OCI-LY7 (cell line): ENCODE measurements around the gene DYNC2H1. TPM values are rescaled to one million over a fixed set of nuclear protein-coding genes. Genes with fewer than 3 reads are reported as not detected.

Experiments
- BruUV-seq: library from RNA; stranded (reverse); fragments of 400-500 nt; replicated peaks from 2 replicates; lab custom pipeline; 2021; lab: Mats Ljungman, UMichigan
- CTCF ChIA-PET: fragments of 300-600 bp; sonication (Branson Sonifier 250); formaldehyde crosslinking; loops from one replicate; lab custom pipeline; 2022; ENCODE audit warnings: antibody characterized with exemption; ENCODE audit not compliant: unreplicated experiment; lab: Charles Lee
- POLR2A ChIA-PET: fragments of 300-600 bp; sonication (Branson Sonifier 250); formaldehyde crosslinking; loops from one replicate; lab custom pipeline; 2022; ENCODE audit warnings: antibody characterized with exemption; lab: Charles Lee
- DNase-seq: peaks from one replicate; pipeline ENCODE4 v3.0.0-alpha.2; 2015; ENCODE audit warnings: low spot score
- H2AFZ ChIP-seq: fragments of 200-600 bp; sonication (generic), shearing (Covaris generic); 2 replicates; pipeline ENCODE4 v1.6.1; 2014; ENCODE audit warnings: mild to moderate bottlenecking, antibody characterized with exemption, low read length, moderate library complexity
- H3K27ac ChIP-seq: fragments of 200-600 bp; sonication (generic); 2 replicates; pipeline ENCODE4 v1.5.1; 2014; ENCODE audit warnings: mixed run types, low read depth, mild to moderate bottlenecking, moderate library complexity, low read length, inconsistent platforms; ENCODE audit not compliant: poor library complexity, severe bottlenecking
- H3K36me3 ChIP-seq: fragments of 200-600 bp; sonication (generic); 2 replicates; pipeline ENCODE4 v1.6.1; 2014; ENCODE audit warnings: mild to moderate bottlenecking, antibody characterized with exemption, low read length, moderate library complexity, mixed read lengths; ENCODE audit not compliant: insufficient read depth
- H3K4me1 ChIP-seq: fragments of 200-600 bp; sonication (generic); 2 replicates; pipeline ENCODE4 v1.5.1; 2014; ENCODE audit warnings: mild to moderate bottlenecking, low read length; ENCODE audit not compliant: insufficient read depth, poor library complexity, severe bottlenecking
- H3K4me2 ChIP-seq: fragments of 200-600 bp; sonication (generic); 2 replicates; pipeline ENCODE4 v1.6.1; 2014; ENCODE audit warnings: mild to moderate bottlenecking, low read length
- H3K4me3 ChIP-seq: fragments of 200-600 bp; sonication (generic); 2 replicates; pipeline ENCODE4 v1.5.1; 2014; ENCODE audit warnings: mild to moderate bottlenecking, low read depth, low read length; ENCODE audit not compliant: poor library complexity, severe bottlenecking
- H3K79me2 ChIP-seq: fragments of 200-600 bp; sonication (generic); 2 replicates; pipeline ENCODE4 v1.6.1; 2016; ENCODE audit warnings: low read depth, mild to moderate bottlenecking, low read length, moderate library complexity, mixed read lengths; ENCODE audit not compliant: insufficient read depth
- H3K9me2 ChIP-seq: fragments of 200-600 bp; sonication (generic); 2 replicates; pipeline ENCODE4 v1.6.1; 2016; ENCODE audit warnings: mild to moderate bottlenecking, low read length, mixed read lengths; ENCODE audit not compliant: insufficient read depth
- H3K9me3 ChIP-seq: fragments of 200-600 bp; sonication (generic); 2 replicates; pipeline ENCODE4 v1.6.1; 2014; ENCODE audit warnings: mild to moderate bottlenecking, mixed run types, low read length, mixed read lengths
- H4K20me1 ChIP-seq: fragments of 200-600 bp; sonication (generic); 2 replicates; pipeline ENCODE4 v1.6.1; 2014; ENCODE audit warnings: mild to moderate bottlenecking, antibody characterized with exemption, low read length, moderate library complexity, mixed read lengths; ENCODE audit not compliant: insufficient read depth
- EZH2phosphoT487 ChIP-seq: fragments of 200-600 bp; sonication (generic); IDR thresholded peaks from 2 replicates; pipeline ENCODE4 v1.6.1; 2018; ENCODE audit warnings: low read depth, borderline replicate concordance, mild to moderate bottlenecking, mixed run types, antibody characterized with exemption, low read length, moderate library complexity, mixed read lengths
- intact Hi-C: fragments of 100-400 bp; cut with micrococcal nuclease; formaldehyde crosslinking; loops from one replicate; pipeline ENCODE4 v1.10.0; 2022; ENCODE audit not compliant: unreplicated experiment
- total RNA-seq, 2 experiments: library from RNA; depleted of rRNA in 1 of 2; stranded (reverse); fragments of >200 nt in 1 of 2; shearing (Covaris generic) in 1 of 2; gene quantifications; 2 replicates each; pipeline ENCODE4 v1.2.3, GENCODE V29; 2014 to 2022
- TF ChIP-seq, protein P1 (sequence below): fragments of 200-600 bp; sonication (generic); conservative IDR thresholded peaks from 2 replicates; pipeline ENCODE4 v1.5.1; 2014; ENCODE audit warnings: mild to moderate bottlenecking, antibody characterized with exemption, low read length, moderate library complexity, mixed read lengths

Gene DYNC2H1
- total RNA-seq, 2 experiments from 2014 or later, result 0.44 to 1.1 TPM

DNA sequence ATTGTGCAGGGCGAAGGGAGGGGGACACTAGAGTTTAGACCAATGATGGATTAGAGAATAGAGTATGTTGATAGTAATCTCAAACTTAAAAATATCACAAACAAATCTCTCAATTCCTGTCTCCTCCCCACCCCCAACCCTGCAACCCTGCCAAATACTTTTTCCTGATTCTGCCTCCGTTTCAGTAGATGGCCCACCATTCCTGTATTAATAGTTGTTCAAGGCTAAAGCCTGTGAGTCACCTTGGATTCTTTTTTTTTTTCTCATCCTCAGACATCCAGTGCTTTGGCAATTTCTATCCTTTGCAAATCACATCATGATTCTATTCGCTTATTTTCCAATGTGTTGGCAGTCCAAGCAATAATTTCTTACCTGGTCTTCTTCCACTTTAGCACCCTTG lies 207.9 kb downstream of the DYNC2H1 start:
- BruUV-seq, result no TSS peak

DNA sequence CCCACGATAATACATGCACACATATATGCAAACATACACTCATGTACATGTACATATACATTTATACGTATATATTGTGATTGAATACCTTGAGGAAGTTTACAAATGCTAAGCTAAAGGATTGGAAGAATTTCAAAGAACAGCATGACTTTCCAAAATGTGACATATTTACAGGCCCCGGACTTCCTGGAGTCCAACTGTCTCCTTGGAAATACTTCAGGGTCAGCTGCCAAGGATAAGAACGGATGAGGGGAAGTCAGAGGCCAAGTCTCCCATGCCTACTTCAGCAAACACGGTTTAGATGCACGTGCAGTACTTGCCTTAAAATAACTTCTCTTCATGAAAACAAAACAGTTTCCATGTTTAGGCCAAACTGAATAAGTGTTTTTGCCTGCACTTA lies 213.6 kb downstream of the DYNC2H1 start:
- no peaks in the 10 kb centered on the region for H4K20me1 ChIP-seq
- no peaks in the 10 kb centered on the region for H3K4me1 ChIP-seq
- ChIA-PET POLR2A (interaction anchor here (0.6 to 1.1 kb wide), 5 partner anchors 11 to 777 kb away, joined by 3 to 5 read pairs (median 3); no protein-coding TSS in a partner anchor), CTCF (no interaction called here)
- H3K9me2 ChIP-seq, result no peaks in the 10 kb centered on the region
- no TSS peak for BruUV-seq
- no peaks in the 10 kb centered on the region for H3K36me3 ChIP-seq
- H3K9me3 ChIP-seq, result no peaks in the 10 kb centered on the region
- no peaks in the 10 kb centered on the region for H3K79me2 ChIP-seq
- H3K4me2 ChIP-seq, result no peak overlapping the region
- no peak overlapping the region for H3K27ac ChIP-seq
- no peak overlapping the region for H2AFZ ChIP-seq
- H3K4me3 ChIP-seq, result no peak overlapping the region
- TF ChIP-seq, protein P1, sequence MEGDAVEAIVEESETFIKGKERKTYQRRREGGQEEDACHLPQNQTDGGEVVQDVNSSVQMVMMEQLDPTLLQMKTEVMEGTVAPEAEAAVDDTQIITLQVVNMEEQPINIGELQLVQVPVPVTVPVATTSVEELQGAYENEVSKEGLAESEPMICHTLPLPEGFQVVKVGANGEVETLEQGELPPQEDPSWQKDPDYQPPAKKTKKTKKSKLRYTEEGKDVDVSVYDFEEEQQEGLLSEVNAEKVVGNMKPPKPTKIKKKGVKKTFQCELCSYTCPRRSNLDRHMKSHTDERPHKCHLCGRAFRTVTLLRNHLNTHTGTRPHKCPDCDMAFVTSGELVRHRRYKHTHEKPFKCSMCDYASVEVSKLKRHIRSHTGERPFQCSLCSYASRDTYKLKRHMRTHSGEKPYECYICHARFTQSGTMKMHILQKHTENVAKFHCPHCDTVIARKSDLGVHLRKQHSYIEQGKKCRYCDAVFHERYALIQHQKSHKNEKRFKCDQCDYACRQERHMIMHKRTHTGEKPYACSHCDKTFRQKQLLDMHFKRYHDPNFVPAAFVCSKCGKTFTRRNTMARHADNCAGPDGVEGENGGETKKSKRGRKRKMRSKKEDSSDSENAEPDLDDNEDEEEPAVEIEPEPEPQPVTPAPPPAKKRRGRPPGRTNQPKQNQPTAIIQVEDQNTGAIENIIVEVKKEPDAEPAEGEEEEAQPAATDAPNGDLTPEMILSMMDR, result no peak
- TF ChIP-seq EZH2phosphoT487, result no peak
- DNase-seq, result no peak
- intact Hi-C loops, result no loop called here

More for the DNA sequence above, 207.9 kb downstream of the DYNC2H1 start:
- Histone ChIP-seq H3K79me2 (no peaks in the 10 kb centered on the region), H4K20me1 (no peaks in the 10 kb centered on the region), H3K4me3 (no peak overlapping the region), H3K36me3 (no peaks in the 10 kb centered on the region), H3K4me2 (no peak overlapping the region), H3K9me2 (no peaks in the 10 kb centered on the region), H3K9me3 (no peaks in the 10 kb centered on the region), H3K4me1 (no peaks in the 10 kb centered on the region), H2AFZ (no peak overlapping the region), H3K27ac (no peak overlapping the region)
- ChIA-PET POLR2A (no interaction called here), CTCF (no interaction called here)
- no peak for DNase-seq
- intact Hi-C loops, result no loop called here
- TF ChIP-seq, protein P1, result no peak
- TF ChIP-seq EZH2phosphoT487, result no peak

DNA sequence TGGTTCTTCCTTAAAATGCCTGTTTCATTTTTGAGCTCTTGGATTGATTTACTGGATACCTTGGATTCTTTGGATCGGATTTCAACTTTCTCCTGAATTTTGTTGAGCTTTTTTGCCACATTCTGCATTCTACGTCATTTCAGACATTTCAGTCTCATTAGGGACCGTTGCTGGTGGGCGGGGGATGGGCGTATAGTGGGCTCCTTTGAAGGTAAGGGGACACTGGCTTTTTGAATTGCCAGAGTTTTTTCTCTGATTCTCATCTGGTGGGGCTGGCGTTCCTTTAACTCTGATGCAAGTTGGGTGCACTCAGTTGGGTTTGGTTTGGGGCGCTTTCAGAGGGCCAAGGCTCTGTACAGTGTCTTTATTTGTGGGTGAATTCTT lies 216.5 kb downstream of the DYNC2H1 start:
- Histone ChIP-seq H4K20me1 (no peaks in the 10 kb centered on the region), H2AFZ (no peak overlapping the region), H3K4me2 (no peak overlapping the region), H3K9me3 (no peaks in the 10 kb centered on the region), H3K36me3 (no peaks in the 10 kb centered on the region), H3K9me2 (no peaks in the 10 kb centered on the region), H3K27ac (no peak overlapping the region), H3K4me3 (no peak overlapping the region), H3K79me2 (no peaks in the 10 kb centered on the region), H3K4me1 (no peaks in the 10 kb centered on the region)
- intact Hi-C loops, result loop anchor here (2.0 kb wide), 1 partner anchor 275 kb away; no protein-coding TSS in a partner anchor
- ChIA-PET POLR2A (no interaction called here), CTCF (no interaction called here)
- DNase-seq, result no peak
- BruUV-seq, result no TSS peak
- no peak for TF ChIP-seq EZH2phosphoT487
- TF ChIP-seq, protein P1, result no peak
